ENCODE data around the gene UBE2E2. TPM values are rescaled to one million over a fixed set of nuclear protein-coding genes. Genes with fewer than 3 reads are reported as not detected.
A peak's percentile ranks its signal among the peaks of the same experiment; 100 is the strongest.

UBE2E2 gene
- total RNA-seq, 1 experiment from 2014 or later, result 38.6 TPM

GRCh38 chr3:23399221-23399620, 196.1 kb downstream of the UBE2E2 start:
- Histone ChIP-seq H4K5ac (ENCODE audit: insufficient read length, low read depth, low read length) (no peak overlapping the region), H2AFZ (ENCODE audit: low read length) (no peak overlapping the region), H3K4me1 (ENCODE audit: insufficient read depth, low read length) (no peaks in the 10 kb centered on the region; the same call in none of the 2 replicates), H3K9ac (ENCODE audit: extremely low read depth, insufficient read length, low read length) (no peak overlapping the region), H3K23ac (ENCODE audit: insufficient read length, low read depth, low read length) (no peak overlapping the region), H3K14ac (ENCODE audit: insufficient read depth, low read length) (no peak overlapping the region), H3K4ac (ENCODE audit: low read depth, low read length) (no peak overlapping the region), H4K8ac (replicated peaks; ENCODE audit: insufficient read length, low read depth, low read length) (no peak overlapping the region), H3T11ph (ENCODE audit: low read length) (no peak overlapping the region), H2BK20ac (ENCODE audit: low read depth, low read length, poor library complexity, severe bottlenecking) (no peak overlapping the region), H4K20me1 (ENCODE audit: control insufficient read depth, insufficient read depth, insufficient read length) (no peaks in the 10 kb centered on the region), H3K23me2 (ENCODE audit: insufficient read length, low read depth, low read length, poor library complexity, severe bottlenecking) (no peaks in the 10 kb centered on the region), H3K79me2 (ENCODE audit: insufficient read depth, low read length) (no peaks in the 10 kb centered on the region; the same call in 1 of the 2 replicates), H3K9me3 (ENCODE audit: control insufficient read depth, low read depth, low read length) (no peaks in the 10 kb centered on the region), H3K56ac (ENCODE audit: insufficient read length, low read depth, low read length) (no peak overlapping the region), H2BK120ac (ENCODE audit: low read depth, low read length, poor library complexity, severe bottlenecking) (no peak overlapping the region), H2BK12ac (ENCODE audit: insufficient read length, low read depth, low read length) (no peak overlapping the region), H3K27ac (ENCODE audit: insufficient read length, low read depth, low read length) (no peak overlapping the region), H3K18ac (ENCODE audit: insufficient read length, low read depth, low read length) (no peak overlapping the region), H4K91ac (ENCODE audit: insufficient read length, low read depth, low read length) (no peak overlapping the region), H3K4me2 (ENCODE audit: insufficient read depth, insufficient read length, low read length) (no peak overlapping the region), H3K27me3 (ENCODE audit: insufficient read depth, low read length) (no peaks in the 10 kb centered on the region), H3K79me1 (ENCODE audit: insufficient read depth, low read depth, low read length, poor library complexity, severe bottlenecking) (peaks cover 3% of the 10 kb centered on the region), H2AK5ac (ENCODE audit: insufficient read length, low read length) (no peak overlapping the region), H2BK15ac (ENCODE audit: low read depth, low read length) (no peak overlapping the region), H2BK5ac (ENCODE audit: insufficient read length, low read length) (no peak overlapping the region)
- Mint-ChIP-seq H3K27ac (peak overlapping the region in 1 of 3 experiments; percentile 62; a peak in 1 of 7 replicates), H3K9me3 (no peaks in the 10 kb centered on the region), H3K27me3 (ENCODE audit: low read depth) (no peaks in the 10 kb centered on the region), H3K4me1 (peaks cover 9 to 10% of the 10 kb centered on the region in 2 experiments), H3K36me3 (ENCODE audit: insufficient read depth in 1 of 3, low read depth in 3 of 3) (no peaks in the 10 kb centered on the region; a peak in 1 of 7 replicates), H3K4me3 (no peak overlapping the region)
- DNase-seq, result no peak
- no peak for TF ChIP-seq CTCF (conservative IDR thresholded peaks at IDR 0.05)
- no CpG with 5 or more reads among the region's 1 CpG for WGBS (ENCODE audit: extremely low coverage, insufficient read length, low lambda C conversion rate)

Measured in H9 (cell line).